MV-4-11 (cell line): ENCODE data around the gene EBF3.
A peak's percentile ranks its signal among the peaks of the same experiment; 100 is the strongest.

ENCODE experiments used
- DNase-seq: peaks from one replicate; lab custom pipeline; 2025; lab: John Stamatoyannopoulos, UW

EBF3 gene

GRCh38 chr10:129959544-129960480, 4.3 kb downstream of the EBF3 start:
- no peak for DNase-seq

- no peak for DNase-seq
Measured at GRCh38 chr10:129958629-129959543, 5.2 kb downstream of the EBF3 start.

- no peak for DNase-seq
Measured at GRCh38 chr10:129958148-129958628, 5.9 kb downstream of the EBF3 start.

GRCh38 chr10:129956876-129957673, 7.0 kb downstream of the EBF3 start:
- DNase-seq = no peak

GRCh38 chr10:129956286-129956670, 7.8 kb downstream of the EBF3 start:
- no peak for DNase-seq

- no peak for DNase-seq
Measured at GRCh38 chr10:129955601-129956285, 8.3 kb downstream of the EBF3 start.

GRCh38 chr10:129954492-129955315, 9.4 kb downstream of the EBF3 start:
- no peak for DNase-seq

GRCh38 chr10:129953119-129954051, 10.7 kb downstream of the EBF3 start:
- DNase-seq = no peak

- peak; percentile 2 for DNase-seq
Measured at GRCh38 chr10:129952378-129953118, 11.5 kb downstream of the EBF3 start.

GRCh38 chr10:129951970-129952265, 12.2 kb downstream of the EBF3 start:
- no peak for DNase-seq

- DNase-seq = no peak
Measured at GRCh38 chr10:129951101-129951969, 12.7 kb downstream of the EBF3 start.

- DNase-seq = no peak
Measured at GRCh38 chr10:129950676-129951075, 13.4 kb downstream of the EBF3 start.

- no peak for DNase-seq
Measured at GRCh38 chr10:129949891-129950291, 14.2 kb downstream of the EBF3 start.

- DNase-seq = no peak
Measured at GRCh38 chr10:129949411-129949810, 14.7 kb downstream of the EBF3 start.

GRCh38 chr10:129946859-129947258, 17.2 kb downstream of the EBF3 start:
- DNase-seq = no peak

- DNase-seq = no peak
Measured at GRCh38 chr10:129945941-129946760, 17.9 kb downstream of the EBF3 start.

- DNase-seq = no peak
Measured at GRCh38 chr10:129945526-129945925, 18.5 kb downstream of the EBF3 start.
